Measurements from ENCODE around the gene CALR3.

CALR3 gene

DNA sequence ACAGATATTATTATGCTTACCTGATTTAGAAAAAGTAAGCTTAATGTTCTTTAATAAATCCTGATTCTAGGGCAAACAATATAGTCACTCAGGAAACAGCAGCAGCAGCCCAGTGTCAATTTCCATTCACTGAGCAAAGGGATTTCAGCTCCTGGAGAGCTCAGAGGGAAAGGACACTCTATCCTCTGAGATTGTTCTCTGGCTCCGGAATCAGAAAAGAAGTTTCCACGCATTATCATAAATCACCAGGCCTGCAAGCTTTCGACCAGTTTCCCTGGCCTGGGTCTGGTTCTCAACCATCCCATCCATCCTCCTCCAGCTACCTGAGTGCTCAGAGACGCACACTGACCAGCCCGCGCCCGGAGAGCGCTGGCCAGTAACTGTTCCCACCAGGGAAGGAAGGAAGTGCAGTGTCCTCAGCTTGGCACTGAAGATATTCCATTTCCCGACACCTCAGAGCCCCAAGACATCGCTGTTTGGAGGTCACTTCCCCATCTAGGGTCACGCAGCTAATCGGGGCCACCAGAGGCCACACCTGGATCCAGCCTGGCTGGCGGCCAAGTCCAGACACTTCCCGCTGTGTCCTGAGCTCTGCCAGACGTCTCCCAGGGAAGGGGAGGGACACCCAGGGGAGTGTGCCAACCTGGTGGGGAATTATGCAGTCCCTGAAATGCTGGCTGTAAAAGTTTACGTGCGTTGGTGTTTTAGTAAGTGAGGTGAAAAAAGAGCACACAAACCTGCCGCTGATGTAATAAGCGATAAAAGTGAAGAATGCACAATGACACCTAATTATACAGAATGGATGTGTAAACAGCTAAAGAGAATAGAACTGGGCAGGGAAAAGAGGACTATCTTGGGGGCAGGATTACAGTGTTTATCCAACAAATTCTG, 53.3 kb downstream of the CALR3 start:
- Histone ChIP-seq H3K27me3 (no peaks in the 10 kb centered on the region), H3K27ac (peak overlapping the region in 9 of 11 experiments; percentile 2 to 93 (median 41); a peak in 14 of 22 replicates), H3K9ac (peak overlapping the region in 3 of 11 experiments; percentile 20 to 34 (median 31); a peak in 4 of 22 replicates), H4K20me1 (peaks cover 0 to 77% (median 46%) of the 10 kb centered on the region in 11 experiments; a peak in 17 of 22 replicates), H3K9me3 (replicated peaks in 1 of 11) (peaks cover 0 to 7% (median 0%) of the 10 kb centered on the region in 11 experiments; a peak in 4 of 22 replicates), H3K36me3 (peaks cover 30 to 57% (median 54%) of the 10 kb centered on the region in 11 experiments), H3K4me1 (peaks cover 66 to 86% (median 76%) of the 10 kb centered on the region in 10 experiments), H3K4me3 (no peak overlapping the region), H3K4me2 (peak overlapping the region; percentile 14 to 98 (median 88); a peak in 17 of 22 replicates)
- no peak for TF ChIP-seq Cebpa-rat (IDR thresholded peaks at IDR 0.05)

DNA sequence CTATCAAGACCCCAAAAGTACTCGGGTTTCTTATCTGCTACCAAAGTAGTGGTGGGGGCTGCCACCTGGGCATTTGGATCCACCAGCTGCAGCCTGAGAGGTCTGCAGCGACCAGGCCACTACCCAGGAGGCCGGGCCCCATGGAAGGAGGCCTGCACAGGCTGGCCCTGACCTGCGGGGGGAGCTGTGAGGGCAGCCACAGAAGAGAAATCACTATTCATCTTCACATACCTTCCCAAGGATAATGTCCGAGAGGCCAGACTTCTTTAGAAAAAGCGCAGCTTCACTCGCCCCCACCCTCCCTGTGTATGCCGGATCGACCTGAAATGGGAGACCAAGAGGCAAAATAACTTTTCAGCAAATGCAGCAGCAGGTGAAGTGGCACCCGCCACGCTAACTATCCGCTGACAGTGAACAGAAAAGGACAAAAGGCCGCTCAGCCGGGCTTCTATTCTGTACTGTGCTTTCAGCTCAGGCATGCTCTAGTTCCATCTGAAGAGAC, 54.3 kb downstream of the CALR3 start:
- H4K20me1 ChIP-seq, result peaks cover 0 to 68% (median 41%) of the 10 kb centered on the region in 11 experiments; a peak in 17 of 22 replicates
- H3K4me1 ChIP-seq, result peaks cover 66 to 86% (median 76%) of the 10 kb centered on the region in 10 experiments
- H3K27ac ChIP-seq, result peak overlapping the region in 1 of 11 experiments; percentile 37; a peak in 1 of 22 replicates
- peak overlapping the region in 5 of 11 experiments; percentile 1 to 91 (median 10); a peak in 2 of 22 replicates for H3K4me2 ChIP-seq
- H3K4me3 ChIP-seq, result no peak overlapping the region
- peaks cover 0 to 7% (median 0%) of the 10 kb centered on the region in 11 experiments; a peak in 4 of 22 replicates for H3K9me3 ChIP-seq (replicated peaks in 1 of 11)
- no peak for TF ChIP-seq Cebpa-rat (IDR thresholded peaks at IDR 0.05)
- peak overlapping the region in 2 of 11 experiments; percentile 12 to 20; a peak in 1 of 22 replicates for H3K9ac ChIP-seq
- H3K27me3 ChIP-seq, result no peaks in the 10 kb centered on the region
- H3K36me3 ChIP-seq, result peaks cover 37 to 66% (median 62%) of the 10 kb centered on the region in 11 experiments

DNA sequence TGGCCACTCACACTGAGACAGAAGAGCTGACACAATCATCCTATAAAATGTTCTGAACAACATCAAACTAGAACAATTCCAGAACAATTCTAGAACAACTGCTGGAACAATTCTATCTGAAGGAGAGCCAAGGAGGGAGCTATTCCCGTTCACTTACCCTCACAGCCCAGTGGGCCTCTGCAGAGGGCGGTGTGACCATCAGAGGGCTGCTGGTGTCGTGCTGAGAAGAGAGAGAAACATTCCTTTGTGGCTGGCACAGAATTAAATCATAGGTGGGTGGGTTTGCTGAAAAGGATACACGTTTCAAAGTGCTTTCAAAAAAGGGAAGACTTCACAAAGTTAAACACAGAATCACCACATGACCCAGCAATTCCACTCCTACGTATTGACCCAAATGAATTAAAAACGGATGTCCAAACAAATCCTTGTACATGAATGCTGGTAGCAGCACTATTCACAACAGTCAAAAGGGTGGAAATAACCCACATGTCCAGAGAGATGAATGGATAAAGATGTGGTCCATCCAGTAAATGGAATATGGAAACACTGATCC, 59.1 kb downstream of the CALR3 start:
- Histone ChIP-seq H3K27me3 (no peaks in the 10 kb centered on the region), H3K36me3 (peaks cover 62 to 99% (median 88%) of the 10 kb centered on the region in 11 experiments), H4K20me1 (peaks cover 0 to 31% (median 5%) of the 10 kb centered on the region in 11 experiments; a peak in 12 of 22 replicates), H3K4me3 (peak overlapping the region in 1 of 10 experiments; percentile 23; a peak in 1 of 20 replicates), H3K27ac (peak overlapping the region; percentile 16 to 80 (median 50); a peak in 19 of 22 replicates), H3K9ac (peak overlapping the region; percentile 19 to 66 (median 48); a peak in 18 of 22 replicates), H3K4me1 (peaks cover 48 to 71% (median 58%) of the 10 kb centered on the region in 10 experiments), H3K4me2 (peak overlapping the region; percentile 59 to 92 (median 76)), H3K9me3 (replicated peaks in 1 of 11) (no peaks in the 10 kb centered on the region)
- no peak for TF ChIP-seq Cebpa-rat (IDR thresholded peaks at IDR 0.05)

DNA sequence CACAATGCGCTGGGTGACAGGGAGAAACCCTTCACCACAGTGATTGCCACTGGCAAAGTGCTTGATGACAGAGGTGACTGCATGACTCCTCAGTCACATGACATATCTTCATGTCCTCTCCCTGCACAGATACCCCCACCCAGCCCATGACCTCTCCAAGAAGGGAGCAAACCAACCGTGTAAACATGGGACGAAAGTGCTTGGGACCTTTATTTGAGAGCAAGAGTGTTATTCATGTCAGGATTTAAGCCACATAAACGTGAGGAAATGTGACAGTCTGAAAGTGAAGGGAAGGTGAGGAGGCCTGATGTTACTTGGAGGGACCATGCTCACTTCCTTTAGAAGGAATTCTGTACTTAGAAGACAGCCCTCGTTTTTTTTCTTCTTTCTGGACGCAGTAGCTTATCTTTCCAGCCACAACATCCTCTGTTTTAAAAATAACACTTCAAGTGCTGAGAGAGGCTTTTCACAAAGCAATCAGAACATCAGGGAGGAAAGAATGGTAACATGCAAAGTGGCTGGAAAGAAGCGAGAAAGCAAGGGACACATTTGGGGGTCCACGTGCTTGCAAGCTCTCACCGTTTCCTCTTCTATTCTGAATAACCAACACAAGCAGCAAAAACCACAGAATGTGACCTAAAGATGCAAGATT, 59.8 kb downstream of the CALR3 start:
- Histone ChIP-seq H3K27me3 (no peaks in the 10 kb centered on the region), H3K9ac (peak overlapping the region; percentile 19 to 66 (median 48); a peak in 20 of 22 replicates), H3K9me3 (replicated peaks in 1 of 11) (no peaks in the 10 kb centered on the region), H3K36me3 (peaks cover 62 to 99% (median 88%) of the 10 kb centered on the region in 11 experiments), H3K27ac (peak overlapping the region; percentile 16 to 80 (median 50); a peak in 21 of 22 replicates), H3K4me2 (peak overlapping the region; percentile 59 to 92 (median 76)), H3K4me1 (peaks cover 43 to 65% (median 52%) of the 10 kb centered on the region in 10 experiments), H3K4me3 (peak overlapping the region in 1 of 10 experiments; percentile 23; a peak in 2 of 20 replicates), H4K20me1 (peaks cover 0 to 24% (median 4%) of the 10 kb centered on the region in 11 experiments; a peak in 4 of 22 replicates)
- TF ChIP-seq Cebpa-rat (IDR thresholded peaks at IDR 0.05), result no peak

DNA sequence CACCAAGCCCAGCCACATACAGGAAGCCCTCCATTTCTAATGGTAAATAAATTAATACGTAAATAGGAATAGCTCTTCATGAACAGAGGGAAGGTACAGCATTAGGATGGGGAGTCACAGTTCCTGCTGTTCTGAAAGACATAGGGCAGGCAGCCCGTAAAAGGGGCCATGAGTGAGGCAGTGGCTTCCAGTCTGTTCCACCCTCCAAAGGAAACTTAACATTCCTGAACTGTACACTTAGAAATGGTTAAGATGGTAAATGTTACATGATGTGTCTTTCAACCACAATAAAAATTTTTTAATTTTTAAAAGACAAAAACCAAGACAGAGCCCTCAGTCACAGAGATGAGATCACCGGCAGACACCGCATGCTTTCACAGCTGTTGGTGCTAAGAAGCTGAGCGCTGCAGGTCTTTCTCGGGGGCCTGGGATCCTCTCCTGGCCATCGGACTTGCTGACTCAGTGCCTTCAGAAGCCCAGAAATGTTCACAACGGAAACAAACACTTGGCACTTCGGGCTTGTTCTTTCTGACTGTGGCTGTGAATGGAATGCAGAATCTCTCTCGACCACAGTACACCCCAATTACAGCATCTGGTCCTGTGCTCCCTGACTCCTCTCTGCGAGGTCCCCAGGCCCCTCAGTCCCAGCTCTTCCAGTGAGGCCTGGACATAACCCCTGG, 60.6 kb downstream of the CALR3 start:
- H3K4me1 ChIP-seq, result peaks cover 44 to 65% (median 54%) of the 10 kb centered on the region in 10 experiments
- peaks cover 0 to 22% (median 0%) of the 10 kb centered on the region in 11 experiments; a peak in 3 of 22 replicates for H4K20me1 ChIP-seq
- peak overlapping the region in 10 of 11 experiments; percentile 31 to 66 (median 49); a peak in 15 of 22 replicates for H3K9ac ChIP-seq
- no peaks in the 10 kb centered on the region for H3K27me3 ChIP-seq
- no peak overlapping the region for H3K4me3 ChIP-seq
- peak overlapping the region; percentile 59 to 92 (median 76) for H3K4me2 ChIP-seq
- H3K36me3 ChIP-seq, result peaks cover 62 to 99% (median 88%) of the 10 kb centered on the region in 11 experiments
- no peak for TF ChIP-seq Cebpa-rat (IDR thresholded peaks at IDR 0.05)
- peak overlapping the region; percentile 16 to 80 (median 50); a peak in 20 of 22 replicates for H3K27ac ChIP-seq
- H3K9me3 ChIP-seq (replicated peaks in 1 of 11), result no peaks in the 10 kb centered on the region

DNA sequence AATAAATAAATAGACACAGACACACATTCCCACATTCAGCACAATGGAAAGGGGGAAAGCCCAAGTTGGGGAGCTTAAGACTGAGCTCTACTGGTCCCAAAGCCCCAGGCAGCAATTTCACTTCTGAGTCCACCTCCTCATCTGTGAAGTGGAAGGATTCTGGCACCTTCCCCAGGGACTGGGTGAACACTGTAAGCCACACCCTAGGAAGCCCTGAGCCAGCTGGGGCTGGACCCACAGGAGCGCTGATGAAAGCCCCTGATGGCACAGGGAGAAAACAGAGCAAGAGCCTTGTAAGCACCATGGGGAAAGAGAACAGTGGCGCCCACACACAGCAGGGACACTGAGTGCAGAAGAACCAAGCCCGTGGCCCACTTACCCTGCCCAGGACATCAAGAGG, 62.0 kb downstream of the CALR3 start:
- Histone ChIP-seq H3K36me3 (peaks cover 65 to 99% (median 89%) of the 10 kb centered on the region in 11 experiments), H3K9me3 (replicated peaks in 1 of 11) (no peaks in the 10 kb centered on the region)

DNA sequence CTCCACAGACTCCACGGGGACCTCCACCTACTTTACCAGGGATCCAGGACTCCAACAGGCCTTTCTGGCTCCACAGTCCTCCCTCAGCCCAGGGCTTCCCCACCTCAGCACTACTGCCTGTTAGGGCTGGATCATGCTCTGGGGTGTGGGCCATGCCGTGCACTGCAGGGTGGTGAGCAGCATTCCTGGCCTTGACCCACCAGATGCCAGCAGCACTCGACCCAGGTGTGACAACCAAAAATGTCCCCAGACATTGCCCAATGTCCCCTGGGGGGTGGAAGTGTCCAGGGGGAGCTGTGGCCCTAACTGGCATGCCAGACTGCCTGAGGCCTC, 66.2 kb downstream of the CALR3 start:
- Histone ChIP-seq H3K27me3 (no peaks in the 10 kb centered on the region), H3K9ac (peak overlapping the region in 1 of 11 experiments; percentile 6; a peak in 2 of 22 replicates), H3K4me2 (peak overlapping the region in 6 of 11 experiments; percentile 40 to 63 (median 45); a peak in 6 of 22 replicates), H3K9me3 (replicated peaks in 1 of 11) (no peaks in the 10 kb centered on the region), H4K20me1 (peaks cover 0 to 28% (median 5%) of the 10 kb centered on the region in 11 experiments; a peak in 7 of 22 replicates), H3K4me1 (peaks cover 10 to 40% (median 33%) of the 10 kb centered on the region in 10 experiments), H3K27ac (peak overlapping the region in 1 of 11 experiments; percentile 25; a peak in 2 of 22 replicates), H3K36me3 (peaks cover 83 to 97% (median 94%) of the 10 kb centered on the region in 11 experiments), H3K4me3 (no peak overlapping the region)
- TF ChIP-seq Cebpa-rat (IDR thresholded peaks at IDR 0.05), result no peak

More for the DNA sequence above, 62.0 kb downstream of the CALR3 start:
- peak overlapping the region in 6 of 11 experiments; percentile 3 to 80 (median 38); a peak in 5 of 22 replicates for H3K27ac ChIP-seq
- H3K4me1 ChIP-seq, result peaks cover 52 to 70% (median 61%) of the 10 kb centered on the region in 10 experiments
- H3K4me2 ChIP-seq, result peak overlapping the region; percentile 14 to 92 (median 54); a peak in 19 of 22 replicates
- H3K4me3 ChIP-seq, result no peak overlapping the region
- no peaks in the 10 kb centered on the region for H3K27me3 ChIP-seq
- H3K9ac ChIP-seq, result no peak overlapping the region
- peaks cover 0 to 36% (median 3%) of the 10 kb centered on the region in 11 experiments; a peak in 7 of 22 replicates for H4K20me1 ChIP-seq
- TF ChIP-seq Cebpa-rat (IDR thresholded peaks at IDR 0.05), result no peak
